ENCODE data around the gene MT4. TPM values are rescaled to one million over a fixed set of nuclear protein-coding genes. Genes with fewer than 3 reads are reported as not detected.

Gene MT4
- total RNA-seq, 4 donors from 2014 or later, result not detected

DNA sequence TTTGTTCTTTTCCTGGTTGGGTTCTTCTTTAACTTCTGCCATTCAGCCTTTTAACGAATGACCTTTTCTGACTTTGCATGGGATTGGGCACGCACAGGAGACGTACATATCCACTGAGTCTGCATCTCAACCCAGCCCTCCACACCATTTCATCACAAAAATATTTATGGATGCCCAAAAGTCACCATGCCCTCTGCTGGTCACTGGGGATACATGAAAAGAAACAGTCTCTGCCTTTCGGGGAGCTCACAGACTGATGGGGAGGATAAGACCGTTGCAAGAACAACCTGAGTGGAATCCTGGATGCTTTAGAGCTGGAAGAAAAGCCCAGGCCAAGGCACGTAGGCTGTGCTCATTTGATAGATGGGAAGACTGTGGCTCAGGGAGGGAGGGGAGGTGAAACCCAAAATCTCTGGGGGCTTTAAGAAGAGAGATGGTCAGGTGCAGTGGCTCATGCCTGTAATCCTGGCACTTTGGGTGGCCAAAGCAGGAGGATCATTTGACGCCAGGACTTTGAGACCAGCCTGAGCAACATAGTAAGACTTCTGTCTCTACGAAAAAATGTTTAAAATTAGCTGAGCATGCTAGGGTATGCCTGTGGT is 35.6 kb downstream of the MT4 start:
- no peak for TF ChIP-seq POLR2A (IDR thresholded peaks at IDR 0.05)
- TF ChIP-seq, protein P1, sequence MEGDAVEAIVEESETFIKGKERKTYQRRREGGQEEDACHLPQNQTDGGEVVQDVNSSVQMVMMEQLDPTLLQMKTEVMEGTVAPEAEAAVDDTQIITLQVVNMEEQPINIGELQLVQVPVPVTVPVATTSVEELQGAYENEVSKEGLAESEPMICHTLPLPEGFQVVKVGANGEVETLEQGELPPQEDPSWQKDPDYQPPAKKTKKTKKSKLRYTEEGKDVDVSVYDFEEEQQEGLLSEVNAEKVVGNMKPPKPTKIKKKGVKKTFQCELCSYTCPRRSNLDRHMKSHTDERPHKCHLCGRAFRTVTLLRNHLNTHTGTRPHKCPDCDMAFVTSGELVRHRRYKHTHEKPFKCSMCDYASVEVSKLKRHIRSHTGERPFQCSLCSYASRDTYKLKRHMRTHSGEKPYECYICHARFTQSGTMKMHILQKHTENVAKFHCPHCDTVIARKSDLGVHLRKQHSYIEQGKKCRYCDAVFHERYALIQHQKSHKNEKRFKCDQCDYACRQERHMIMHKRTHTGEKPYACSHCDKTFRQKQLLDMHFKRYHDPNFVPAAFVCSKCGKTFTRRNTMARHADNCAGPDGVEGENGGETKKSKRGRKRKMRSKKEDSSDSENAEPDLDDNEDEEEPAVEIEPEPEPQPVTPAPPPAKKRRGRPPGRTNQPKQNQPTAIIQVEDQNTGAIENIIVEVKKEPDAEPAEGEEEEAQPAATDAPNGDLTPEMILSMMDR (IDR thresholded peaks at IDR 0.05), result peak in 5 of 6 experiments; percentile 60 to 77 (median 71)
- Histone ChIP-seq H3K27me3 (peaks cover 0 to 6% (median 0%) of the 10 kb centered on the region in 4 donors), H3K27ac (no peak overlapping the region), H3K4me3 (no peak overlapping the region), H3K4me1 (peaks cover under 1 to 3% (median 2%) of the 10 kb centered on the region in 3 donors), H3K36me3 (no peaks in the 10 kb centered on the region), H3K9me3 (no peaks in the 10 kb centered on the region)
- no peak for DNase-seq
- intact Hi-C loops (cut with DNase I), result loop anchor here (5.0 to 10.0 kb wide), 2 partner anchors 88 to 94 kb away; no protein-coding TSS in a partner anchor
- 18 to 24% methylated on average over 7 to 8 of the region's 8 CpGs for WGBS, 2 donors

DNA sequence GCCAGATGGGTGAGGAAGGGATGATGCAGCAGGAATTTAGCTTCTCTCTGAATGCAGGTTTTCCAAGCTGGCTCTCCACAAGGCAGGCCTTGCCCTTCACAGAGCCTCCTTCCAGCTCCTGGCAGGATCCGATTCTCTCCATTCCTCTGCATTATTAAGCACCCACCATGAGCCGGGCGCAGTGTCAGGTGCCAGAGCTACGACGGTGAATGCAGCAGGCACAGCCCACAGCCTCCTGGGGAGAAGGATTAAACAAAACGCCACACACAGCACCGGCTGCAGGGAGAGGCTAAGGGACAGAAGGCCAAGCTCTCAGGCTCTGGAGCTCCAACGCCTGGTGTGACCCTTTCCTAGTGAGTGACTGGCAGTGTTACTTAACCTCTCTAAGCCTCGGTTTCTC is 36.5 kb downstream of the MT4 start:
- intact Hi-C loops (cut with DNase I), result loop anchor here (5.0 to 10.0 kb wide), 2 partner anchors 89 to 93 kb away; no protein-coding TSS in a partner anchor
- WGBS, 2 donors, result 69 to 74% methylated on average over 6 to 9 of the region's 9 CpGs
- Histone ChIP-seq H3K4me1 (peaks cover 9 to 11% (median 11%) of the 10 kb centered on the region in 3 donors), H3K27me3 (peaks cover 0 to 6% (median 0%) of the 10 kb centered on the region in 4 donors), H3K36me3 (no peaks in the 10 kb centered on the region), H3K9me3 (no peaks in the 10 kb centered on the region), H3K4me3 (no peak overlapping the region), H3K27ac (no peak overlapping the region)
- no peak for TF ChIP-seq POLR2A (IDR thresholded peaks at IDR 0.05)
- TF ChIP-seq, protein P1 (IDR thresholded peaks at IDR 0.05), result no peak
- no peak for DNase-seq

DNA sequence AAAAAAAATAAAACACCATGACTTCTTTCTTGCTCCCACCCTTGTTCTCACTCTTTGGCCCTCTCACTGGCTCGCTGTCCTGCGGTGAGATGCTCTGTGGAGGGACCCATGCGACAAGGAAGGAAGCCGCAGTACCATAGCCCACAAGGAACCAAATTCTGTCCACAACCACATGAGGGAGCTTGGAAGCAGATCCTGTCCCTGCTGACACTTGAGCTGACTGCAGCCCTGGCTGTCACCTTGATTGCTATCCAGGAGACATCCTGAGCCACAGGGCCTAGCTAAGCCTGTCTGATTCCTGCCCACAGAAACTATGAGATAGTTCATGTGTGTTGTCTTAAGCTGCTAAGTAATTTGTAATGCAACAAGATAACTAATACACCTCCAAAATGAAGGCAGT is 38.7 kb downstream of the MT4 start:
- DNase-seq, result no peak
- no peak overlapping the region for H3K4me3 ChIP-seq
- H3K9me3 ChIP-seq, result no peaks in the 10 kb centered on the region
- no peak overlapping the region for H3K27ac ChIP-seq
- peaks cover 26 to 32% (median 29%) of the 10 kb centered on the region in 3 donors for H3K4me1 ChIP-seq
- TF ChIP-seq, protein P1 (IDR thresholded peaks at IDR 0.05), result peak in 5 of 6 experiments; percentile 32 to 47 (median 40)
- no peak for TF ChIP-seq POLR2A (IDR thresholded peaks at IDR 0.05)
- intact Hi-C loops (cut with DNase I), result loop anchor here (5.0 to 10.0 kb wide), 2 partner anchors 91 kb away; no protein-coding TSS in a partner anchor
- H3K27me3 ChIP-seq, result no peaks in the 10 kb centered on the region
- H3K36me3 ChIP-seq, result no peaks in the 10 kb centered on the region
- WGBS, 2 donors, result 53 to 62% methylated on average over 4 of the region's 4 CpGs

DNA sequence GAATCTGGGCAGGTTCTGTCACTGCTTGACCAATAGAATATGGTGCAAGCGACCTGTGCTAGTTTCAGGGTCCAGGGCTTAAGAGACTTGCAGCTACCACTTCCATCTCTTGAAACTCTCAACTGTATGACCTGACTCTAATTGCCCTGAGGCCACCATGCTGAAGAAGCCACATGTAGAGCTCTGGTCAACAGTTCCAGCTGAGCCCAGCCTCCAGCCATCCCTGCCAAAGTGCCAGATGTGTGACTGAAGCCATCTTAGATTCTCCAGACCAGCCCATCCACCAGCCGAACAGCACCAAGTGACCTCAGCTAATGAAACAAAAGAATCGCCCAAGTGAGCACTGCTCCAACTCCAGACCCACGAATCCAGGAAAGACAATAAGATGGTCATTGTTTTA is 40.1 kb downstream of the MT4 start:
- H3K27me3 ChIP-seq, result no peaks in the 10 kb centered on the region
- intact Hi-C loops (cut with DNase I), result loop anchor here (5.0 to 10.0 kb wide), 2 partner anchors 90 to 93 kb away; no protein-coding TSS in a partner anchor
- WGBS, 2 donors, result 89 to 100% methylated on average over 3 to 4 of the region's 4 CpGs
- DNase-seq, result no peak
- no peaks in the 10 kb centered on the region for H3K9me3 ChIP-seq
- TF ChIP-seq, protein P1 (IDR thresholded peaks at IDR 0.05), result no peak
- no peak for TF ChIP-seq POLR2A (IDR thresholded peaks at IDR 0.05)
- peak overlapping the region; percentile 82 to 95 (median 90) for H3K27ac ChIP-seq
- peaks cover 26 to 46% (median 36%) of the 10 kb centered on the region in 3 donors for H3K4me1 ChIP-seq
- H3K4me3 ChIP-seq, result no peak overlapping the region
- no peaks in the 10 kb centered on the region for H3K36me3 ChIP-seq

DNA sequence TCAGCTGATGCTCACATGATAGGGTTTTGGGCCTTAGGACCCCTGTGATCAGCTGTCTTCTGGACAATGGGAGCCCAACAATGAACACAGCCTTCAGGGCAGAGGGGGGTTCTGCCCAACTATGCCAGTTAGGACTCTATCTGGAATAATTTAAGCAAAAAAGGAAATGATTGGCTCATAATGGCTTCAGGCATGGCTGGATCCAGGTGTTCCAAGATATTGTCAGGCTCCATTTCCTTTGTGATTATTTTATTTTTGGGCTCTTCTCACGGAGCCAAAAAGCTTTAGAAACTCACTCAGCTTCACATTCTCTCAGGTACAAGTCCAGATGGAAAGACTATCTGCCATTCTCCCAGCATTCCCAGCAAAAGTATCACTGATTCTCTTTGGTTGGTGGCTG is 40.6 kb downstream of the MT4 start:
- Histone ChIP-seq H3K36me3 (no peaks in the 10 kb centered on the region), H3K27ac (peak overlapping the region; percentile 82 to 95 (median 90)), H3K4me1 (peaks cover 31 to 51% (median 41%) of the 10 kb centered on the region in 3 donors), H3K4me3 (no peak overlapping the region), H3K9me3 (no peaks in the 10 kb centered on the region), H3K27me3 (no peaks in the 10 kb centered on the region)
- no peak for TF ChIP-seq POLR2A (IDR thresholded peaks at IDR 0.05)
- TF ChIP-seq, protein P1 (IDR thresholded peaks at IDR 0.05), result no peak
- 44 to 60% methylated on average over 1 of the region's 1 CpG for WGBS, 2 donors
- DNase-seq, result no peak
- intact Hi-C loops (cut with DNase I), result loop anchor here (10.0 kb wide), 1 partner anchor 89 kb away; no protein-coding TSS in a partner anchor

All from esophagus squamous epithelium (tissue), 5 donors.